Measurements from ENCODE around the gene PTGER1. TPM values are rescaled to one million over a fixed set of nuclear protein-coding genes. Genes with fewer than 3 reads are reported as not detected.

The PTGER1 gene
- total and polyA plus RNA-seq, 2 of the 13 experiments (the other 11 are each of a cell fraction or from before 2014, with no cell fraction given) = 0.13 TPM; not detected in 1

DNA sequence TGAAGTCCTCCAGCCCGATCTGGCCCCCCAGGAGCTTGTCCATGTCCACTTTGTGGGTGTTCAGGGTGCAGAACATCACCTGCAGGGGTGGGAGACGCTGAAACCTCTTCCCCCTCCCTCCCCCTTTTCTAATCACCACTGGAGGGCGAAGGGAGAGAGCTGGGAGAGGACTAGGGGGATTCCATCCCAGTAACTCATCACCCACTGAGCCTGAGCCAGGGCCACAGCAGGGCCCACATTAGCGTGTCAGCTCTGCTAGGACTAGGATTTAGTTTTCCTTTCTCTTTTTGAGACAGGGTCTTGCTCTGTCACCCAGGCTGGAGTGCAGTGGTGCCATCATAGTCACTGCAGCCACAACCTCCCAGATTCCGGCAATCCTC, 5.5 kb upstream of the PTGER1 start:
- Histone ChIP-seq H3K4me3 (replicated peaks in 1 of 3; ENCODE audit: insufficient read depth in 1 of 3, low read depth in 2 of 3, low read length in 3 of 3) (no peak overlapping the region), H3K9me3 (ENCODE audit: low read length) (no peaks in the 10 kb centered on the region), H3K27ac (ENCODE audit: extremely low read length, insufficient read depth, low read length) (no peak overlapping the region), H4K20me1 (ENCODE audit: insufficient read depth, low read length) (no peaks in the 10 kb centered on the region), H3K79me2 (ENCODE audit: insufficient read depth, low read length) (no peaks in the 10 kb centered on the region), H3K4me2 (ENCODE audit: low read depth, low read length) (no peak overlapping the region), H3K36me3 (replicated peaks in 1 of 2; ENCODE audit: control insufficient read depth in 1 of 2, insufficient read depth in 2 of 2, low read length in 2 of 2) (peaks cover 4 to 17% of the 10 kb centered on the region in 2 experiments; a peak in 3 of 5 replicates), H3K9ac (ENCODE audit: insufficient read depth, low read depth, low read length) (no peak overlapping the region), H3K4me1 (ENCODE audit: insufficient read depth, low read length) (0 out of 2 replicates have a peak, but pooled peaks cover under 1% of the 10 kb centered on the region), H2AFZ (ENCODE audit: low read length) (no peak overlapping the region), H3K27me3 (ENCODE audit: control insufficient read depth in 1 of 2, insufficient read depth in 2 of 2, low read length in 2 of 2) (no peaks in the 10 kb centered on the region)
- FAIRE-seq = no peak
- CTCF ChIA-PET (ENCODE audit: low intra/inter-chr PET ratio, low total read pairs) = no interaction called here
- no peak for DNase-seq (ENCODE audit: low spot score)
- WGBS (ENCODE audit: low lambda C conversion rate) = 79% methylated on average over 5 of the region's 5 CpGs
- intact Hi-C loops (cut with micrococcal nuclease; ENCODE audit: unreplicated experiment) = no loop called here
- no TSS peak for BruUV-seq (replicated peaks)
- in situ Hi-C loops (cut with HindIII; ENCODE audit: extremely low pct_ligation_motif_present, low pct_unique_long_range_greater_than_20kb) = no loop called here
- POLR2A ChIA-PET = no interaction called here
- TF ChIP-seq NRL (CRISPR knock-in tag; IDR thresholded peaks at IDR 0.05; ENCODE audit: borderline replicate concordance) = no peak
- TF ChIP-seq CHD4 (IDR thresholded peaks at IDR 0.05; ENCODE audit: borderline replicate concordance, low read length) = no peak
- no peak for TF ChIP-seq YEATS4 (CRISPR knock-in tag; IDR thresholded peaks at IDR 0.05; ENCODE audit: borderline replicate concordance)
- TF ChIP-seq, protein P1, sequence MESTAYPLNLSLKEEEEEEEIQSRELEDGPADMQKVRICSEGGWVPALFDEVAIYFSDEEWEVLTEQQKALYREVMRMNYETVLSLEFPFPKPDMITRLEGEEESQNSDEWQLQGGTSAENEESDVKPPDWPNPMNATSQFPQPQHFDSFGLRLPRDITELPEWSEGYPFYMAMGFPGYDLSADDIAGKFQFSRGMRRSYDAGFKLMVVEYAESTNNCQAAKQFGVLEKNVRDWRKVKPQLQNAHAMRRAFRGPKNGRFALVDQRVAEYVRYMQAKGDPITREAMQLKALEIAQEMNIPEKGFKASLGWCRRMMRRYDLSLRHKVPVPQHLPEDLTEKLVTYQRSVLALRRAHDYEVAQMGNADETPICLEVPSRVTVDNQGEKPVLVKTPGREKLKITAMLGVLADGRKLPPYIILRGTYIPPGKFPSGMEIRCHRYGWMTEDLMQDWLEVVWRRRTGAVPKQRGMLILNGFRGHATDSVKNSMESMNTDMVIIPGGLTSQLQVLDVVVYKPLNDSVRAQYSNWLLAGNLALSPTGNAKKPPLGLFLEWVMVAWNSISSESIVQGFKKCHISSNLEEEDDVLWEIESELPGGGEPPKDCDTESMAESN (CRISPR knock-in tag; conservative IDR thresholded peaks at IDR 0.05) = no peak
- TF ChIP-seq ZNF775 (CRISPR knock-in tag; IDR thresholded peaks at IDR 0.05; ENCODE audit: borderline replicate concordance) = no peak
- no peak for TF ChIP-seq ZBTB38 (CRISPR knock-in tag; IDR thresholded peaks at IDR 0.05)
- TF ChIP-seq FOXM1 (CRISPR knock-in tag; IDR thresholded peaks at IDR 0.05) = no peak
- TF ChIP-seq ZSCAN12 (CRISPR knock-in tag; IDR thresholded peaks at IDR 0.05) = no peak
- TF ChIP-seq, protein P2, sequence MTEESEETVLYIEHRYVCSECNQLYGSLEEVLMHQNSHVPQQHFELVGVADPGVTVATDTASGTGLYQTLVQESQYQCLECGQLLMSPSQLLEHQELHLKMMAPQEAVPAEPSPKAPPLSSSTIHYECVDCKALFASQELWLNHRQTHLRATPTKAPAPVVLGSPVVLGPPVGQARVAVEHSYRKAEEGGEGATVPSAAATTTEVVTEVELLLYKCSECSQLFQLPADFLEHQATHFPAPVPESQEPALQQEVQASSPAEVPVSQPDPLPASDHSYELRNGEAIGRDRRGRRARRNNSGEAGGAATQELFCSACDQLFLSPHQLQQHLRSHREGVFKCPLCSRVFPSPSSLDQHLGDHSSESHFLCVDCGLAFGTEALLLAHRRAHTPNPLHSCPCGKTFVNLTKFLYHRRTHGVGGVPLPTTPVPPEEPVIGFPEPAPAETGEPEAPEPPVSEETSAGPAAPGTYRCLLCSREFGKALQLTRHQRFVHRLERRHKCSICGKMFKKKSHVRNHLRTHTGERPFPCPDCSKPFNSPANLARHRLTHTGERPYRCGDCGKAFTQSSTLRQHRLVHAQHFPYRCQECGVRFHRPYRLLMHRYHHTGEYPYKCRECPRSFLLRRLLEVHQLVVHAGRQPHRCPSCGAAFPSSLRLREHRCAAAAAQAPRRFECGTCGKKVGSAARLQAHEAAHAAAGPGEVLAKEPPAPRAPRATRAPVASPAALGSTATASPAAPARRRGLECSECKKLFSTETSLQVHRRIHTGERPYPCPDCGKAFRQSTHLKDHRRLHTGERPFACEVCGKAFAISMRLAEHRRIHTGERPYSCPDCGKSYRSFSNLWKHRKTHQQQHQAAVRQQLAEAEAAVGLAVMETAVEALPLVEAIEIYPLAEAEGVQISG (CRISPR knock-in tag; IDR thresholded peaks at IDR 0.05) = no peak
- no peak for TF ChIP-seq MAFK (conservative IDR thresholded peaks at IDR 0.05 in 1 of 2, IDR thresholded peaks at IDR 0.05 in 1 of 2; ENCODE audit: low read length in 2 of 2)
- TF ChIP-seq ATM (IDR thresholded peaks at IDR 0.05; ENCODE audit: borderline replicate concordance) = no peak
- no peak for TF ChIP-seq CEBPG (CRISPR knock-in tag; IDR thresholded peaks at IDR 0.05)
- TF ChIP-seq ZSCAN9 (CRISPR knock-in tag; IDR thresholded peaks at IDR 0.05; ENCODE audit: borderline replicate concordance) = no peak
- no peak for TF ChIP-seq MEF2D (CRISPR knock-in tag; IDR thresholded peaks at IDR 0.05)
- TF ChIP-seq, protein P3, sequence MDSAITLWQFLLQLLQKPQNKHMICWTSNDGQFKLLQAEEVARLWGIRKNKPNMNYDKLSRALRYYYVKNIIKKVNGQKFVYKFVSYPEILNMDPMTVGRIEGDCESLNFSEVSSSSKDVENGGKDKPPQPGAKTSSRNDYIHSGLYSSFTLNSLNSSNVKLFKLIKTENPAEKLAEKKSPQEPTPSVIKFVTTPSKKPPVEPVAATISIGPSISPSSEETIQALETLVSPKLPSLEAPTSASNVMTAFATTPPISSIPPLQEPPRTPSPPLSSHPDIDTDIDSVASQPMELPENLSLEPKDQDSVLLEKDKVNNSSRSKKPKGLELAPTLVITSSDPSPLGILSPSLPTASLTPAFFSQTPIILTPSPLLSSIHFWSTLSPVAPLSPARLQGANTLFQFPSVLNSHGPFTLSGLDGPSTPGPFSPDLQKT (CRISPR knock-in tag; IDR thresholded peaks at IDR 0.05; ENCODE audit: borderline replicate concordance) = no peak
- no peak for TF ChIP-seq ATF7 (IDR thresholded peaks at IDR 0.05)
- TF ChIP-seq ATF7 (CRISPR knock-in tag; IDR thresholded peaks at IDR 0.05) = no peak
- no peak for ATAC-seq
